Large intestine (tissue), 3 donors: Measurements from ENCODE around the gene NDUFB10. TPM values are rescaled to one million over a fixed set of nuclear protein-coding genes. Genes with fewer than 3 reads are reported as not detected.
"Not testable (repeated sequence)": the region's sequence is repeated elsewhere in the genome, so short reads cannot be mapped to it uniquely, and the experiment has no call there.

Experiments used
- DNase-seq, 2 donors: peaks; one replicate each; pipeline versions ENCODE4 v3.0.0 to v3.0.0-alpha.2; 2013
- H3K27ac ChIP-seq: one replicate; pipeline ENCODE4 v1.5.1; 2013; ENCODE audit warnings: low read length
- H3K27me3 ChIP-seq: 2 replicates; pipeline ENCODE4 v1.6.1; 2013; ENCODE audit warnings: low read length; ENCODE audit not compliant: control insufficient read depth, insufficient read depth
- H3K36me3 ChIP-seq: 2 replicates; pipeline ENCODE4 v1.6.1; 2013; ENCODE audit warnings: low read length; ENCODE audit not compliant: control insufficient read depth, insufficient read depth
- H3K4me1 ChIP-seq: one replicate; pipeline ENCODE4 v1.6.1; 2013; ENCODE audit warnings: low read length; ENCODE audit not compliant: control insufficient read depth, insufficient read depth
- H3K4me3 ChIP-seq: one replicate; pipeline ENCODE4 v1.5.1; 2013; ENCODE audit warnings: low read length
- H3K9me3 ChIP-seq: one replicate; pipeline ENCODE4 v1.6.1; 2013; ENCODE audit warnings: mild to moderate bottlenecking, low read depth, low read length, moderate library complexity; ENCODE audit not compliant: control insufficient read depth
- WGBS: methylation state at CpG from one replicate; pipeline ENCODE4 v1.1.5; 2013; ENCODE audit warnings: low lambda C conversion rate; ENCODE audit not compliant: insufficient coverage; 5-methylcytosine and 5-hydroxymethylcytosine counted together
- polyA plus RNA-seq: library from polyadenylated mRNA; unstranded; fragments of 120-200 nt; gene quantifications from one replicate; pipeline ENCODE4 v1.2.1, GENCODE V29; 2013

NDUFB10 gene
- polyA plus RNA-seq, 1 donor = 128 TPM

DNA sequence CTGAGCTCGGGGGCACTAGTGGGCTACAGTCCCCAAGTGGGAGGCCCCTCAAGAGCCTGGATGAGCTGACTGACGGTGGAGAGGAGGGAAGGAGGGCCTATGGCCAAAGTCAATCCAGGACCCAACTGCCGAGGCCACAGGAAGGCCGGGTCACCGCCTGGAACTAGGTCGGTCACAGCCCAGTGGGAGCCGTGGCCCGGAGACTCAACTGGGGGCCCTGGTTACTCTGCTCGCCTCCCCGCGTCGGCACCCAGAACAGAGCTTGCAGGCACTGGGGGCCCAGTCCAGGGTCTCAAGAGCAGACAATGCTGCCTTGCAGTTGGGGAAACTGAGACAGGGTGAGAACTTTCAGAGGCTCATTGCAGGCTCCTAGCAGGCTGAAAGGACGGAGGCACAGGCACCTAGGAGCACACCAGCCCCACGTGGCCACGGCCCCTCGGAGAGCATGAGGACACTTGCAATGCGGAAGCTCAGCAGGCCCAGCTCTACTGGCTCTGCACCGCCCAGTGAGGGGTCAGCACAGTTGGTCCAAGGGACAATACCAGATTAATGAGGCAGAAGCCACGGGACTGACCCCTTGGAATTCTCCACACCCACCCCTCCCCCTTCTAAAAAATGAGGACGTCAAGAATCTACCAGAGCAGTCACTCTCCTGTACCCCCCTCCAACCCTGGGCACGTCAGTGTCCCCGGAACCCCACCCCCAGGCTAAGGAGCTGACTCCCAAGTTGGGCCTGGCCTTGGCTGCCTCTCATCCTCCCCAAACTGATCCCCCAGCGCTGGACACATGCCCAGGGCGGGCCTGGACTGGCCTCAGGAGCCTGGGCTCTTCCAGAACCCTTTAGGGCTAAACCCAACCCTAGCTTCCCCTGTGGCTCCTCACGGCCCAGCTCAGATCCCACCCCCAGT, 43.4 kb upstream of the NDUFB10 start:
- H3K27ac ChIP-seq = no peak overlapping the region
- whole genome bisulfite sequencing = no CpG with 5 or more reads among the region's 25 CpGs
- DNase-seq = no peak
- H3K9me3 ChIP-seq = peaks cover 13% of the 10 kb centered on the region
- no peak overlapping the region for H3K4me3 ChIP-seq
- H3K36me3 ChIP-seq = no peaks in the 10 kb centered on the region
- H3K4me1 ChIP-seq = peaks cover 29% of the 10 kb centered on the region
- H3K27me3 ChIP-seq = peaks cover 58% of the 10 kb centered on the region

DNA sequence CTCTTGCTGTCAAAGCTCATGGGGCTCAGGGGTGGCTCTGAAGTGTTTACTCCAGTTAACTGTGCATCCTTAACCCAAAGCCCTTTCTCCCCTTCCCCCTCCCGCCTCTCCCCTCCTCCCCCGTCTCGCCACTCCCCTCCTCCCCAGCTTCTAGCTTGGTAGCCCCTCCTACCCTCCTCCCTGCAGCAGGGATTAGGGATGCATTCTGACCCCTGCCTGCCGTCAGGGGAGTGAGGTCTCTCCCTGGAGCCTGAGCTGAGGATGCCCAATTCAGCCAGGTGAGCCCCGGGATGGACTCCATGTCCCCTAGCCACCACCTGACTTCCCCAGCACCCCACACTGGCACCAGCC, 42.7 kb upstream of the NDUFB10 start:
- DNase-seq = no peak
- Histone ChIP-seq H3K4me3 (no peak overlapping the region), H3K27ac (no peak overlapping the region), H3K4me1 (peaks cover 29% of the 10 kb centered on the region), H3K27me3 (peaks cover 64% of the 10 kb centered on the region), H3K9me3 (peaks cover 13% of the 10 kb centered on the region), H3K36me3 (no peaks in the 10 kb centered on the region)
- WGBS = no CpG with 5 or more reads among the region's 5 CpGs

DNA sequence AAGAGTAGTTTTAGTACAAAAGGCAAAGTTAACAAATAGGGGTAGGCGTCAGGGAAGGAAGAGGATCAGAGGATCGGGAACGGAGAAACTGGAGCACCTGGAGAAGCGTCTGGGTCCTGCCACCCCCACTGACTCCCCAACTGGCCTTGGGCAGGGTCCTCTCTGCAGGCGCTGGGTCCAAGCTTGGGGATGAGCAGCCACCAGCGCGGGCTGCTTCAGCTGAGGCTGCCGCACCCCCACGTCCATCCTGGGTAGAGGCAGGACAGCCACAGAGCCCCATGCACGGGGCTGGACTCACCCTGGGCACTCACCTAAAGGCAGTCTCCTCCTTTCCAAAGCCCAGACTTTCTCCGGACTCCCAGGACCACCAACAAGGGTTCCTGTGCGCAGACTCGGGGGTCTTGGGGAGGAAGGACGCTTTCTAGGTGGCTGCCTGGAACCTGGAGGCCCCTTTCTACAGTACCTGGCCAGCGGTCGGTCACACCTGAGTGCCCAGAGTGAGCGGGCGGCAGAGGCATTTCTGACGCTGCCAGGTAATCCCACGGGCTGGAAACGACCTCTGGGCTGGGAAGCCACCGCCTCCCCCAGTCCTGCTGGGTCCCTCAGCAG, 42.2 kb upstream of the NDUFB10 start:
- Histone ChIP-seq H3K4me3 (no peak overlapping the region), H3K27me3 (peaks cover 67% of the 10 kb centered on the region), H3K9me3 (peaks cover 12% of the 10 kb centered on the region), H3K36me3 (no peaks in the 10 kb centered on the region), H3K4me1 (peaks cover 26% of the 10 kb centered on the region), H3K27ac (no peak overlapping the region)
- no CpG with 5 or more reads among the region's 22 CpGs for WGBS
- DNase-seq = no peak

DNA sequence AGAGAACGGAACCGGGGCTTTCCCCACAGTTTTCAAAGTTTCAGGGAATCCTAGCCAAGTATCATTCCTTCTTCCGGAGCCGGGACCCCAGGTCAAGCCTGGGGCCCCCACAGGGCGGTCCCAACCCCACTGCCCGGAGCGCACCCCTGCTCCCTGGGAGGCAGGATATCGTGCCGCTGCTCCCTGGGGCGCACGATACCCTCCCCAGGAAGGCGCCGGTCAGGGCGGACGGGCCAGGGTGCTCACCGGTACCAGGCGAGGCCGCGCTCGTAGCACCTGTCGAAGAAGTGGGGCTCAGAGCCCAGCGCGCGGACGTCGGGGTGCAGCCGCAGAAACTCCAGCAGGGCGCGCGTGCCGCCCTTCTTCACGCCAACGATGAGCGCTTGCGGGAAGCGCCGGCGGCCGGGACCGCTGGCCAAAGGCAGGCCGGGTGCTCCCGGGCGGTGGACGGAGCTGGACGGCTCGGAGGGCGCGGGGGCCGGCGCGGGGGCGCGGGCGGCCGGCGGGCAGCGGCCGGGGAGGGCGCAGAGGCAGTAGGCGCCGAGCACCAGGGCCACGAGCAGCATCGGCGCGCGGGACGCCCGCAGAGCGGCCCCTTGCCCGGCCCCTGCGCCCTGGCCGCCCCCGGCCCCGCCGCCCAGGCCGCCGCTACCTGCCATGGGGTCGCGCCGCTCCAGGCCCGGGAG, 41.5 kb upstream of the NDUFB10 start:
- no peak for DNase-seq
- no peaks in the 10 kb centered on the region for H3K36me3 ChIP-seq
- no peak overlapping the region for H3K4me3 ChIP-seq
- WGBS = no CpG with 5 or more reads among the region's 81 CpGs
- H3K4me1 ChIP-seq = peaks cover 21% of the 10 kb centered on the region
- H3K27me3 ChIP-seq = peaks cover 72% of the 10 kb centered on the region
- peaks cover 10% of the 10 kb centered on the region for H3K9me3 ChIP-seq
- H3K27ac ChIP-seq = no peak overlapping the region

DNA sequence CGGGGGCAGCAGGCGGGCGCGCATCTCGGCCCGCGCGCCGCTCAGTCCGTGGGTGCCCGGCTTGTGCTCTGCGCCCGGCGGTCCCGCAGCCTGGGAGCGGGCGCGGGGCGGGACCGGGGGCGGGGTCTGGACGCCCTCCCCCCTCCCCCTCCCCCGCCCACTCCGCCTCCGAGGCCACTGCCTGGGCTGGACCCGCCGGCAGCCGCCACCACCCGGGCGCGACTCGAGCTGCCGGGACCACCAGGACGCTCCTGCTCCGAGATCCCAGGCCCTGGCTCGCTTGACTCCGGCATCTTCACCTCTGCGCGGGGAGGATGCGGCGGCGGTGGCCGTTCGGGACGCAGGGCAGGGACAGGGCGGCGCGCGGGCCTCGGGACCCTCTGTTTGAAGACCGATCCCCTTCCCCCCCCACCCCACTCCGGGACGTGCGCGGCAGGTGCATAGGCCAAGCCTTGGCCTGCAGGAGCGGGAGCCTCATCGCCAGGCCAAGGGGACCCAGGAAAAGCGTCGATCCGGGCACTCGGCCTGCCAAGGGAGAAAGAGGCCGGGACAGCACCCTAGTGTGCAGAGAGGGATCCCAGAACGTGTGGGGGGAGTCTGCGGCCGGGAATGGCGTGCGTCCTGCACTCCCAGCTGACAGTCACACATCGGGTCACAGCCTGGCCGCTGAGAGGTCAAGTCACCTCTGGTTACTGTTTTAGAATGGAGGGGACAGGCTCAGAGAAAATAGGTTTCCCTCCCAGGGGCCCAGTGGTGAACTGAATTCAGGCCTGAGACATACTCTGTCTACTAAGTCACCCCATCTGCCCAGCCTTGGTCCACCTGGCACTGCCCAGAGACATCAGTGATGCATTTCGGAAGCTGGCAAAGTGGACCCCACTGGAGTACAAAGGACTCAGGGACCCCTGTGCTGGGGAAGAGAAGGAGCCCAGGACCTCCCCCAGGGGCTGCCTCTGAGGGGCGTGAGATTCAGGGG, 40.7 kb upstream of the NDUFB10 start, which contains the start of gene HS3ST6:
Gene HS3ST6, minus strand, starts transcription at position 65 of the 976 bp plus-strand sequence. CDS start 92 bp downstream, outside the sequence.
- no peak within 1 kb of the TSS for H3K4me3 ChIP-seq
- H3K36me3 ChIP-seq = no peaks in the 10 kb centered on the region
- peaks cover 80% of the 10 kb centered on the region for H3K27me3 ChIP-seq
- H3K4me1 ChIP-seq = peaks cover 20% of the 10 kb centered on the region
- no peak within 1 kb of the TSS for H3K27ac ChIP-seq
- peaks cover 10% of the 10 kb centered on the region for H3K9me3 ChIP-seq
- no CpG with 5 or more reads among the region's 71 CpGs for WGBS
- no peak for DNase-seq

DNA sequence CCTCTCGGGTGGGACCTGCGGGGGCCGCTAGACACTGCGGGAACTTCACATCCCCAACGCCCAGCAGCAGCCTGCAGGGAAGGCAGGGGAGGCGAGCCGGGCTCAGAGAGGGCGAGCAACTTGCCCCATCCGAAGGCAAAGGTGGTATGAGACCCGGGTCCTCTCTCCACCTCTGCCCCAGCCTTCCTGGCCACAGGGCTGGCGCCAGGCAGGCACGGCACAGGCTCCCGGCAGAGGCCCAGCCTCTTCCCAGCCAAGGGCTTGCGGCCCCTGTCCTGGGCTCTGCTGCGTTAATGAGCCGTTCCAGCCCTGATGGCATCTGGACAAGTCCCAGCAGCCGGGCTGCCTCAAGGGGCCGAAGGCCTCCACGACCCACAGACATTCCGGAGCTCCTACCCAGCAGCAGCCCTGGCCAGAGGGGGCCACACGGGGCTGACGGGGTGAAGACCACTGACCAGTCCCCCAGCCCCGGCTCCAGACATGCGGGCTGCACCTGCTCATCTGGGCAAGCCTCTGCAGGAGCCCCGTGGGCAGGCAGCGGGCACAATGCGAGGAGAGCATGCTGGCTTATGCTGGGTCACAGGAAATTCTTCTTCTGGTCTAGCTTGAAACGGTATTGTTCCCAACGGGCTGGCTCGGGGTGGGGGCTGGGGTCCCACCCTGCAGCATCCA, 39.9 kb upstream of the NDUFB10 start:
- H3K4me3 ChIP-seq = no peak overlapping the region
- peaks cover 14% of the 10 kb centered on the region for H3K4me1 ChIP-seq
- H3K27me3 ChIP-seq = peaks cover 79% of the 10 kb centered on the region
- H3K36me3 ChIP-seq = no peaks in the 10 kb centered on the region
- H3K9me3 ChIP-seq = peaks cover 10% of the 10 kb centered on the region
- H3K27ac ChIP-seq = no peak overlapping the region
- no peak for DNase-seq
- WGBS = no CpG with 5 or more reads among the region's 30 CpGs

DNA sequence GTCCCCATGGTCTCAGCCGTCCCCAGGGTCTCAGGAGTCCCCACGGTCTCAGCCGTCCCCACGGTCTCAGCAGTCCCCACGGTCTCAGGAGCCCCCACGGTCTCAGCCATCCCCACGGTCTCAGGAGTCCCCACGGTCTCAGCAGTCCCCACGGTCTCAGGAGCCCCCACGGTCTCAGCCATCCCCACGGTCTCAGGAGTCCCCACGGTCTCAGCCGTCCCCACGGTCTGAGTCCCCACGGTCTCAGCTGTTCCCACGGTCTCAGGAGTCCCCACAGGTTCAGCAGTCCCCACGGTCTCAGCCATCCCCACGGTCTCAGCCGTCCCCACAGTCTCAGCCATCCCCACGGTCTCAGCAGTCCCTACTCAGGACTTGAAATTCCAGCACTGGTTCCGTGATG, 39.2 kb upstream of the NDUFB10 start:
- WGBS = 95% methylated on average over 5 of the region's 21 CpGs
- H3K27ac ChIP-seq, DNase-seq, H3K4me3 ChIP-seq, H3K36me3 ChIP-seq: not testable (repeated sequence)
- peaks cover 14% of the 10 kb centered on the region for H3K4me1 ChIP-seq
- peaks cover 75% of the 10 kb centered on the region for H3K27me3 ChIP-seq
- peaks cover 10% of the 10 kb centered on the region for H3K9me3 ChIP-seq

DNA sequence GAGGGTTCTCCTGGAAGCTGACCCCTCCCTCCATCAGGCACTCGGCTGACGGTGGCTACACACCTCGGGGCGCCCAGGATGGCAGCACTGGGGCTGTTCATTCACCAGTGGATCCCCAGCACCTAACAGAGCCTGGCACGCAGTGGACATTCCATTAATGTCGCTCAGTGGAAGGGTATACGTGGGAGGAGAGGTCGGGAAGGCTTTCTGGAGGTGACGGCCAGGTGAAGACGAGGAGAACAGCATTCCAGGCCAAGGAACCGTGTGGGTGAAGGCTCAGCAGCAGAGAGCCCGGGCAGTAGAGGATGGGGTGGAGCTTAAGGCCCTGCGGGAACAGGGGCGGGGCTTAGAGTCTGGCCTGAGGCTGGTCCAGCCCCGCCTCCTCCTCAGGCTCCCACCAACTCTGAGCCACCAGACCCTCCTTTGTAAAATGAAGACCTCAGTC, 38.6 kb upstream of the NDUFB10 start:
- WGBS = no CpG with 5 or more reads among the region's 15 CpGs
- Histone ChIP-seq H3K4me3 (no peak overlapping the region), H3K36me3 (no peaks in the 10 kb centered on the region), H3K9me3 (peaks cover 10% of the 10 kb centered on the region), H3K27me3 (peaks cover 71% of the 10 kb centered on the region), H3K27ac (no peak overlapping the region), H3K4me1 (peaks cover 14% of the 10 kb centered on the region)
- no peak for DNase-seq

DNA sequence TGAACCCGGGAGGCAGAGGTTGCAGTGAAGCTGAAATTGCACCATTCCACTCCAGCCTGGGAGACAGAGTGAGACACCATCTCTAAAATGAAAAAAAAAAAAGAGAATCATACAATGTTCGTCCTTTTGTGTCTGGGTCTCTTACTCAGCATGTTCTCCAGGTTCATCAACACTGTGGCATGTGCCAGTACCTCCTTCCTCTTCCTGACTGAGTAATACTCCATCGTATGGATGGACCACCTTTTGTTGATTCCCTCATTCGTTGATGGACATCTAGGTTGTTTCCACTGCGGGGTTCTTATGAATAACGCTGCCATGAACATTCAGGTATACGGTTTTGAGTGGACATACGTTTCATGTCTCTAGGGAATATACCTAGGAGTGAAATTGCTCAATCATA, 37.0 kb upstream of the NDUFB10 start:
- peaks cover 55% of the 10 kb centered on the region for H3K27me3 ChIP-seq
- H3K27ac ChIP-seq = no peak overlapping the region
- H3K4me3 ChIP-seq = no peak overlapping the region
- H3K4me1 ChIP-seq = peaks cover 14% of the 10 kb centered on the region
- no peak for DNase-seq
- H3K9me3 ChIP-seq = peaks cover 10% of the 10 kb centered on the region
- H3K36me3 ChIP-seq = no peaks in the 10 kb centered on the region
- WGBS = 100% methylated on average over 1 of the region's 8 CpGs
